ENCODE data around the gene VPS39.

VPS39 gene

GRCh38 chr15:42143356-42143755 is 64.7 kb downstream of the VPS39 start:
- CTCF ChIA-PET = no interaction called here
- POLR2A ChIA-PET = no interaction called here

GRCh38 chr15:42141795-42142667 is 66.1 kb downstream of the VPS39 start:
- Histone ChIP-seq H3K9me3 (ENCODE audit: control insufficient read depth, insufficient read depth, low read depth, low read length) (no peaks in the 10 kb centered on the region), H3K36me3 (ENCODE audit: control insufficient read depth in 2 of 2, insufficient read depth in 1 of 2, low read length in 2 of 2) (no peaks in the 10 kb centered on the region), H3K27ac (ENCODE audit: extremely low read depth, low read depth, low read length) (no peak overlapping the region), H3K4me1 (ENCODE audit: control insufficient read depth, insufficient read depth, low read length) (no peaks in the 10 kb centered on the region), H3K4me3 (ENCODE audit: low read depth, low read length) (no peak overlapping the region)
- no peak for TF ChIP-seq ZNF266 (tag by site-specific recombination; IDR thresholded peaks at IDR 0.05; ENCODE audit: low read depth)
- no peak for TF ChIP-seq ELK4 (IDR thresholded peaks at IDR 0.05; ENCODE audit: borderline replicate concordance, low read depth, low read length)
- TF ChIP-seq ZNF521 (tag by site-specific recombination; IDR thresholded peaks at IDR 0.05) = no peak
- TF ChIP-seq YY2 (tag by site-specific recombination; IDR thresholded peaks at IDR 0.05) = no peak
- TF ChIP-seq ZNF26 (tag by site-specific recombination; IDR thresholded peaks at IDR 0.05) = no peak
- TF ChIP-seq ZBTB8A (tag by site-specific recombination; IDR thresholded peaks at IDR 0.05) = no peak
- TF ChIP-seq ZNF791 (tag by site-specific recombination; IDR thresholded peaks at IDR 0.05) = no peak
- TF ChIP-seq ZNF140 (tag by site-specific recombination; IDR thresholded peaks at IDR 0.05) = no peak
- TF ChIP-seq ZNF341 (tag by site-specific recombination; IDR thresholded peaks at IDR 0.05; ENCODE audit: low read depth) = no peak
- TF ChIP-seq ZNF311 (tag by site-specific recombination; IDR thresholded peaks at IDR 0.05; ENCODE audit: borderline replicate concordance) = no peak
- TF ChIP-seq ZNF529 (tag by site-specific recombination; IDR thresholded peaks at IDR 0.05; ENCODE audit: insufficient replicate concordance) = no peak
- TF ChIP-seq HOXA7 (CRISPR knock-in tag; IDR thresholded peaks at IDR 0.05; ENCODE audit: borderline replicate concordance) = no peak
- no peak for TF ChIP-seq ZNF530 (tag by site-specific recombination; IDR thresholded peaks at IDR 0.05; ENCODE audit: low read depth)
- TF ChIP-seq BCL11B (tag by site-specific recombination; IDR thresholded peaks at IDR 0.05; ENCODE audit: low read depth) = no peak
- ChIA-PET POLR2A (no interaction called here), CTCF (interaction anchor here (0.5 to 1.4 kb wide), 3 partner anchors 57 to 153 kb away, joined by 3 read pairs; no protein-coding TSS in a partner anchor)

More at GRCh38 chr15:42143356-42143755, 64.7 kb downstream of the VPS39 start:
- Histone ChIP-seq H3K9me3 (ENCODE audit: control insufficient read depth, insufficient read depth, low read depth, low read length) (no peaks in the 10 kb centered on the region), H3K4me1 (ENCODE audit: control insufficient read depth, insufficient read depth, low read length) (no peaks in the 10 kb centered on the region), H3K36me3 (ENCODE audit: control insufficient read depth in 2 of 2, insufficient read depth in 1 of 2, low read length in 2 of 2) (no peaks in the 10 kb centered on the region), H3K27ac (ENCODE audit: extremely low read depth, low read depth, low read length) (no peak overlapping the region), H3K4me3 (ENCODE audit: low read depth, low read length) (no peak overlapping the region)
- TF ChIP-seq TCF7L2 (IDR thresholded peaks at IDR 0.05; ENCODE audit: borderline replicate concordance, low read depth, low read length) = no peak
- no peak for TF ChIP-seq ZNF24 (tag by site-specific recombination; IDR thresholded peaks at IDR 0.05)
- no peak for TF ChIP-seq ZNF776 (tag by site-specific recombination; IDR thresholded peaks at IDR 0.05; ENCODE audit: borderline replicate concordance)
- no peak for TF ChIP-seq FEZF1 (tag by site-specific recombination; IDR thresholded peaks at IDR 0.05)
- no peak for TF ChIP-seq ZNF311 (tag by site-specific recombination; IDR thresholded peaks at IDR 0.05; ENCODE audit: borderline replicate concordance)
- TF ChIP-seq ZNF658 (tag by site-specific recombination; IDR thresholded peaks at IDR 0.05) = no peak
- TF ChIP-seq ZNF555 (tag by site-specific recombination; conservative IDR thresholded peaks at IDR 0.05) = no peak
- TF ChIP-seq BCL11A (tag by site-specific recombination; IDR thresholded peaks at IDR 0.05; ENCODE audit: low read depth) = no peak
